Measurements from ENCODE around the gene ENPP3. TPM values are rescaled to one million over a fixed set of nuclear protein-coding genes. Genes with fewer than 3 reads are reported as not detected.

Gene ENPP3
- total RNA-seq, 1 experiment from 2014 or later = not detected

DNA sequence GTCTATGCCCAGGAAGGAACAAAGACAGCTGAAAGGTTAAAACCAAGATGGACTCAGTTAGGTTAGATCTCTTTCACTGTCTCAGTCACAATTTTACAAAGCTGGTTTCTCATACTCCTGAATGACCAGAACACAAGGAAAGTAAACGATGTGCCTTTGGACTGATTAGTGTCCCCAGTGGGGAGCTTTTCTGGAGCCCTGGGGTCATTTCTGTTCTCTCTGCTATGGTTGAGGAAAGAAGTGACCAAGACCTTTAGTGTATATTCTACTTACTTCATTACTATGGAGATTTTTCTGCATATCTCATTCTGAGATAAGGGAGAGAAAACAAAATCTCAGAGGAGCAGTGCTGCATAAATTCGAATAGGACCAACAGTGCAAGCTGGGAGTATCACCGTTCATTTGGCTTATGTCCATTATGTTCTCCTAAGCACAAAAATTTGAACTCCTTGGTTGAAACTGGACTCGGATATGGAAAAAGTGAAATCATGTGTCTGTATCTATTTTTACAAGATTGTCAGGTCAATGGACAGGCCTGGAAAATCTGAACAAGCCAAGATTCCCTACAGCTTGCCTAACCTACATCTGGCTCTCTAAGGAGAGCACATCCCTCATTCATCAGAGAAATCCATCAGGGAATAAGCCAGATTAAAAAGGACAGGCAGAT is 136.3 kb downstream of the ENPP3 start:
- ChIA-PET POLR2A (no interaction called here), CTCF (no interaction called here)
- DNase-seq (ENCODE audit: low spot score) (no peak), ATAC-seq (no peak)
- H3K9me3 Mint-ChIP-seq = no peaks in the 10 kb centered on the region
- H3K4me1 Mint-ChIP-seq = peaks cover 6% of the 10 kb centered on the region; the same call in 1 of the 2 replicates
- TF ChIP-seq SP1 (CRISPR knock-in tag; conservative IDR thresholded peaks at IDR 0.05) (no peak), ZNF121 (CRISPR knock-in tag; IDR thresholded peaks at IDR 0.05) (no peak), MYBL2 (CRISPR knock-in tag; IDR thresholded peaks at IDR 0.05) (no peak), FOXJ3 (CRISPR knock-in tag; IDR thresholded peaks at IDR 0.05; ENCODE audit: borderline replicate concordance) (no peak), TEAD4 (CRISPR knock-in tag; IDR thresholded peaks at IDR 0.05) (no peak), FOXK1 (CRISPR knock-in tag; IDR thresholded peaks at IDR 0.05) (no peak), ZNF138 (CRISPR knock-in tag; conservative IDR thresholded peaks at IDR 0.05) (no peak), SOX15 (CRISPR knock-in tag; IDR thresholded peaks at IDR 0.05) (no peak), CBFB (CRISPR knock-in tag; IDR thresholded peaks at IDR 0.05; ENCODE audit: low read depth) (no peak), JUN (CRISPR knock-in tag; IDR thresholded peaks at IDR 0.05) (no peak), ZNF219 (CRISPR knock-in tag; IDR thresholded peaks at IDR 0.05; ENCODE audit: borderline replicate concordance) (no peak), OVOL2 (CRISPR knock-in tag; IDR thresholded peaks at IDR 0.05; ENCODE audit: borderline replicate concordance) (no peak), EMX1 (CRISPR knock-in tag; IDR thresholded peaks at IDR 0.05) (no peak), CREM (CRISPR knock-in tag; IDR thresholded peaks at IDR 0.05) (no peak)
- TF ChIP-seq, protein P1, sequence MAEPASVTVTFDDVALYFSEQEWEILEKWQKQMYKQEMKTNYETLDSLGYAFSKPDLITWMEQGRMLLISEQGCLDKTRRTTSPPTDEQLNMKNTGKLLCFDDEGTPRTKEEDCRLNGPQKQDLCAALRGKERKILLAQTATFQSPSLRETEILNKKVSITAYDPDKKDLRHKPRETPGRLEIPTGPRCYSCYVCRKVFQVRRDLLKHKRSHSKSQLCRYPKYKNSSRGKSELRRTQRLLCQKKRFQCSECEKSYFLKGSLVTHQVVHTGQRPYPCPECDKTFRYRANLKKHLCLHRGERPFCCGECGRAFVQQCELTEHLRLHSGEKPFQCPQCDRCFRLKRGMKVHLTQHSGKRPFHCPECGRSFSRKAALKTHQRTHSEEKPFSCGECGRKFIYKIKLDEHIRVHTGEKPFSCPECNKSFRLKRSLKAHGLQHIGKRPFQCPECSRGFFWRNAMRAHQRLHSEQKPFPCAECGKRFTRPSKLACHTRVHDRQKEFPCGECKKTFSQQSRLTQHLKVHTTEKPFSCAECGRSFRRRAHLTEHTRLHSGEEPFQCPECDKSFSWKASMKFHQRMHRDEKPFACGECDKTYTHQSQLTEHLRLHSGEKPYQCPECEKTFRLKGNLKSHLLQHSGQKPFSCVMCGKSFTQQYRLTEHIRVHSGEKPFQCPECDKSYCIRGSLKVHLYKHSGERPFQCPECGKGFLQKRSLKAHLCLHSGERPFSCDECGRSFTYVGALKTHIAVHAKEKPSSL (CRISPR knock-in tag; conservative IDR thresholded peaks at IDR 0.05) = no peak
- TF ChIP-seq, protein P2, sequence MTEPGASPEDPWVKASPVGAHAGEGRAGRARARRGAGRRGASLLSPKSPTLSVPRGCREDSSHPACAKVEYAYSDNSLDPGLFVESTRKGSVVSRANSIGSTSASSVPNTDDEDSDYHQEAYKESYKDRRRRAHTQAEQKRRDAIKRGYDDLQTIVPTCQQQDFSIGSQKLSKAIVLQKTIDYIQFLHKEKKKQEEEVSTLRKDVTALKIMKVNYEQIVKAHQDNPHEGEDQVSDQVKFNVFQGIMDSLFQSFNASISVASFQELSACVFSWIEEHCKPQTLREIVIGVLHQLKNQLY (CRISPR knock-in tag; IDR thresholded peaks at IDR 0.05) = no peak
- TF ChIP-seq, protein P3, sequence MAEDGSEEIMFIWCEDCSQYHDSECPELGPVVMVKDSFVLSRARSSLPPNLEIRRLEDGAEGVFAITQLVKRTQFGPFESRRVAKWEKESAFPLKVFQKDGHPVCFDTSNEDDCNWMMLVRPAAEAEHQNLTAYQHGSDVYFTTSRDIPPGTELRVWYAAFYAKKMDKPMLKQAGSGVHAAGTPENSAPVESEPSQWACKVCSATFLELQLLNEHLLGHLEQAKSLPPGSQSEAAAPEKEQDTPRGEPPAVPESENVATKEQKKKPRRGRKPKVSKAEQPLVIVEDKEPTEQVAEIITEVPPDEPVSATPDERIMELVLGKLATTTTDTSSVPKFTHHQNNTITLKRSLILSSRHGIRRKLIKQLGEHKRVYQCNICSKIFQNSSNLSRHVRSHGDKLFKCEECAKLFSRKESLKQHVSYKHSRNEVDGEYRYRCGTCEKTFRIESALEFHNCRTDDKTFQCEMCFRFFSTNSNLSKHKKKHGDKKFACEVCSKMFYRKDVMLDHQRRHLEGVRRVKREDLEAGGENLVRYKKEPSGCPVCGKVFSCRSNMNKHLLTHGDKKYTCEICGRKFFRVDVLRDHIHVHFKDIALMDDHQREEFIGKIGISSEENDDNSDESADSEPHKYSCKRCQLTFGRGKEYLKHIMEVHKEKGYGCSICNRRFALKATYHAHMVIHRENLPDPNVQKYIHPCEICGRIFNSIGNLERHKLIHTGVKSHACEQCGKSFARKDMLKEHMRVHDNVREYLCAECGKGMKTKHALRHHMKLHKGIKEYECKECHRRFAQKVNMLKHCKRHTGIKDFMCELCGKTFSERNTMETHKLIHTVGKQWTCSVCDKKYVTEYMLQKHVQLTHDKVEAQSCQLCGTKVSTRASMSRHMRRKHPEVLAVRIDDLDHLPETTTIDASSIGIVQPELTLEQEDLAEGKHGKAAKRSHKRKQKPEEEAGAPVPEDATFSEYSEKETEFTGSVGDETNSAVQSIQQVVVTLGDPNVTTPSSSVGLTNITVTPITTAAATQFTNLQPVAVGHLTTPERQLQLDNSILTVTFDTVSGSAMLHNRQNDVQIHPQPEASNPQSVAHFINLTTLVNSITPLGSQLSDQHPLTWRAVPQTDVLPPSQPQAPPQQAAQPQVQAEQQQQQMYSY (CRISPR knock-in tag; IDR thresholded peaks at IDR 0.05) = no peak
- TF ChIP-seq, protein P4, sequence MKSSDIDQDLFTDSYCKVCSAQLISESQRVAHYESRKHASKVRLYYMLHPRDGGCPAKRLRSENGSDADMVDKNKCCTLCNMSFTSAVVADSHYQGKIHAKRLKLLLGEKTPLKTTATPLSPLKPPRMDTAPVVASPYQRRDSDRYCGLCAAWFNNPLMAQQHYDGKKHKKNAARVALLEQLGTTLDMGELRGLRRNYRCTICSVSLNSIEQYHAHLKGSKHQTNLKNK (CRISPR knock-in tag; IDR thresholded peaks at IDR 0.05) = no peak
- TF ChIP-seq, protein P5, sequence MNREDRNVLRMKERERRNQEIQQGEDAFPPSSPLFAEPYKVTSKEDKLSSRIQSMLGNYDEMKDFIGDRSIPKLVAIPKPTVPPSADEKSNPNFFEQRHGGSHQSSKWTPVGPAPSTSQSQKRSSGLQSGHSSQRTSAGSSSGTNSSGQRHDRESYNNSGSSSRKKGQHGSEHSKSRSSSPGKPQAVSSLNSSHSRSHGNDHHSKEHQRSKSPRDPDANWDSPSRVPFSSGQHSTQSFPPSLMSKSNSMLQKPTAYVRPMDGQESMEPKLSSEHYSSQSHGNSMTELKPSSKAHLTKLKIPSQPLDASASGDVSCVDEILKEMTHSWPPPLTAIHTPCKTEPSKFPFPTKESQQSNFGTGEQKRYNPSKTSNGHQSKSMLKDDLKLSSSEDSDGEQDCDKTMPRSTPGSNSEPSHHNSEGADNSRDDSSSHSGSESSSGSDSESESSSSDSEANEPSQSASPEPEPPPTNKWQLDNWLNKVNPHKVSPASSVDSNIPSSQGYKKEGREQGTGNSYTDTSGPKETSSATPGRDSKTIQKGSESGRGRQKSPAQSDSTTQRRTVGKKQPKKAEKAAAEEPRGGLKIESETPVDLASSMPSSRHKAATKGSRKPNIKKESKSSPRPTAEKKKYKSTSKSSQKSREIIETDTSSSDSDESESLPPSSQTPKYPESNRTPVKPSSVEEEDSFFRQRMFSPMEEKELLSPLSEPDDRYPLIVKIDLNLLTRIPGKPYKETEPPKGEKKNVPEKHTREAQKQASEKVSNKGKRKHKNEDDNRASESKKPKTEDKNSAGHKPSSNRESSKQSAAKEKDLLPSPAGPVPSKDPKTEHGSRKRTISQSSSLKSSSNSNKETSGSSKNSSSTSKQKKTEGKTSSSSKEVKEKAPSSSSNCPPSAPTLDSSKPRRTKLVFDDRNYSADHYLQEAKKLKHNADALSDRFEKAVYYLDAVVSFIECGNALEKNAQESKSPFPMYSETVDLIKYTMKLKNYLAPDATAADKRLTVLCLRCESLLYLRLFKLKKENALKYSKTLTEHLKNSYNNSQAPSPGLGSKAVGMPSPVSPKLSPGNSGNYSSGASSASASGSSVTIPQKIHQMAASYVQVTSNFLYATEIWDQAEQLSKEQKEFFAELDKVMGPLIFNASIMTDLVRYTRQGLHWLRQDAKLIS (CRISPR knock-in tag; IDR thresholded peaks at IDR 0.05; ENCODE audit: borderline replicate concordance) = no peak
- TF ChIP-seq, protein P6, sequence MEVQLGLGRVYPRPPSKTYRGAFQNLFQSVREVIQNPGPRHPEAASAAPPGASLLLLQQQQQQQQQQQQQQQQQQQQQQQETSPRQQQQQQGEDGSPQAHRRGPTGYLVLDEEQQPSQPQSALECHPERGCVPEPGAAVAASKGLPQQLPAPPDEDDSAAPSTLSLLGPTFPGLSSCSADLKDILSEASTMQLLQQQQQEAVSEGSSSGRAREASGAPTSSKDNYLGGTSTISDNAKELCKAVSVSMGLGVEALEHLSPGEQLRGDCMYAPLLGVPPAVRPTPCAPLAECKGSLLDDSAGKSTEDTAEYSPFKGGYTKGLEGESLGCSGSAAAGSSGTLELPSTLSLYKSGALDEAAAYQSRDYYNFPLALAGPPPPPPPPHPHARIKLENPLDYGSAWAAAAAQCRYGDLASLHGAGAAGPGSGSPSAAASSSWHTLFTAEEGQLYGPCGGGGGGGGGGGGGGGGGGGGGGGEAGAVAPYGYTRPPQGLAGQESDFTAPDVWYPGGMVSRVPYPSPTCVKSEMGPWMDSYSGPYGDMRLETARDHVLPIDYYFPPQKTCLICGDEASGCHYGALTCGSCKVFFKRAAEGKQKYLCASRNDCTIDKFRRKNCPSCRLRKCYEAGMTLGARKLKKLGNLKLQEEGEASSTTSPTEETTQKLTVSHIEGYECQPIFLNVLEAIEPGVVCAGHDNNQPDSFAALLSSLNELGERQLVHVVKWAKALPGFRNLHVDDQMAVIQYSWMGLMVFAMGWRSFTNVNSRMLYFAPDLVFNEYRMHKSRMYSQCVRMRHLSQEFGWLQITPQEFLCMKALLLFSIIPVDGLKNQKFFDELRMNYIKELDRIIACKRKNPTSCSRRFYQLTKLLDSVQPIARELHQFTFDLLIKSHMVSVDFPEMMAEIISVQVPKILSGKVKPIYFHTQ (CRISPR knock-in tag; IDR thresholded peaks at IDR 0.05) = no peak
- no peak overlapping the region for H3K4me3 Mint-ChIP-seq
- no peak overlapping the region for H3K27ac Mint-ChIP-seq
- H3K27me3 Mint-ChIP-seq (ENCODE audit: low read depth) = peaks cover 49% of the 10 kb centered on the region
- no peaks in the 10 kb centered on the region for H3K36me3 Mint-ChIP-seq

Data from WTC11 (cell line).